HEK293T (cell line): ENCODE measurements around the gene CTIF.

Experiments
- FOXA1 ChIP-seq: fragments of 450-650 bp; IDR thresholded peaks from 2 replicates; pipeline ENCODE4 v1.6.1; 2016; ENCODE audit warnings: mild to moderate bottlenecking
- FOXM1 ChIP-seq: fragments of 450-650 bp; IDR thresholded peaks from 2 replicates; pipeline ENCODE4 v1.6.1; 2017; ENCODE audit warnings: mild to moderate bottlenecking, borderline replicate concordance
- HDGF ChIP-seq: fragments of 450-650 bp; IDR thresholded peaks from 2 replicates; pipeline ENCODE4 v1.6.1; 2017; ENCODE audit warnings: antibody characterized with exemption, borderline replicate concordance
- NFRKB ChIP-seq: fragments of 450-650 bp; IDR thresholded peaks from 2 replicates; pipeline ENCODE4 v1.6.1; 2016; ENCODE audit warnings: mild to moderate bottlenecking, moderate library complexity
- SP1 ChIP-seq: fragments of 450-650 bp; IDR thresholded peaks from 2 replicates; pipeline ENCODE4 v1.6.1; 2017
- TARDBP ChIP-seq: fragments of 450-650 bp; IDR thresholded peaks from 2 replicates; pipeline ENCODE4 v1.6.1; 2016
- ZNF384 ChIP-seq: fragments of 450-650 bp; IDR thresholded peaks from 2 replicates; pipeline ENCODE4 v1.6.1; 2016

DNA sequence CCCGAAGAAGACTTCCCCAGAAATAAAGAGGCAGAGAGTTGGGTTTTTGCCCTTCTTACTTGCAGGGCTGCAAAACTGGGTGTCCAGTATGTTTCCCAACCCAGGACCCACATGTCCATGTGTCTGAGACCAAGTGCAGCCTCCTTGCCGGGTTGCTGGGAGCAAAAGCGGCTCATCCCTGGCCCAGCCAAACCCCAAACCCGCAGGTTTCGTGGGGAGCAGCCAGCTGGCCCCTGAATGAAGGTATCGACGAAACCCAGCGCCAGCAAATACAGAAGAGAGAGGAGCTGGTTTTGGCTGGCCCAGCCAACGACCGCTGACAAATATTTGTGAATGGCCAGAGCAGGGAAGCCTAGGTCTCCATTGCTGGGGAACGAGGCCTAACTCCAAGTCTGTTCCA lies 214.9 kb downstream of the CTIF start:
- TF ChIP-seq NFRKB (no peak), SP1 (no peak), HDGF (no peak), FOXA1 (no peak), FOXM1 (no peak), TARDBP (no peak), ZNF384 (no peak)
